Measurements from ENCODE around the gene OR1F1.

Gene OR1F1

GRCh38 chr16:3174618-3175148 is 13.3 kb upstream of the OR1F1 start:
- Histone ChIP-seq H4K20me1 (ENCODE audit: control insufficient read depth, insufficient read depth, low read depth, low read length) (no peaks in the 10 kb centered on the region), H3K79me2 (ENCODE audit: control insufficient read depth, low read length) (no peaks in the 10 kb centered on the region), H3K9me3 (ENCODE audit: control insufficient read depth, insufficient read depth, low read length) (no peaks in the 10 kb centered on the region), H3K4me1 (ENCODE audit: control insufficient read depth, low read length) (peaks cover 40% of the 10 kb centered on the region), H3K27ac (ENCODE audit: low read depth, low read length) (no peak overlapping the region), H3F3A (ENCODE audit: control insufficient read depth, insufficient read depth) (no peaks in the 10 kb centered on the region), H3K4me3 (ENCODE audit: low read length) (no peak overlapping the region), H3K4me2 (ENCODE audit: low read length) (peak overlapping the region; percentile 82), H3K27me3 (ENCODE audit: control insufficient read depth, low read length) (peaks cover 46% of the 10 kb centered on the region), H3K36me3 (ENCODE audit: control insufficient read depth, low read length) (no peaks in the 10 kb centered on the region), H3K9me2 (replicated peaks; ENCODE audit: control insufficient read depth, low read length) (no peaks in the 10 kb centered on the region)
- TF ChIP-seq CTCF (IDR thresholded peaks at IDR 0.05; ENCODE audit: low read depth, low read length, poor library complexity, severe bottlenecking) (no peak), EZH2phosphoT487 (IDR thresholded peaks at IDR 0.05; ENCODE audit: borderline replicate concordance, low read length) (no peak)

- no peaks in the 10 kb centered on the region for H3K79me2 ChIP-seq (ENCODE audit: control insufficient read depth, low read length)
- H3K4me1 ChIP-seq (ENCODE audit: control insufficient read depth, low read length): peaks cover 39% of the 10 kb centered on the region
- peak overlapping the region; percentile 33 for H3K4me2 ChIP-seq (ENCODE audit: low read length)
- no peak overlapping the region for H3K27ac ChIP-seq (ENCODE audit: low read depth, low read length)
- H3K9me3 ChIP-seq (ENCODE audit: control insufficient read depth, insufficient read depth, low read length): no peaks in the 10 kb centered on the region
- H3K9me2 ChIP-seq (replicated peaks; ENCODE audit: control insufficient read depth, low read length): no peaks in the 10 kb centered on the region
- TF ChIP-seq CTCF (IDR thresholded peaks at IDR 0.05; ENCODE audit: low read depth, low read length, poor library complexity, severe bottlenecking) (no peak), EZH2phosphoT487 (IDR thresholded peaks at IDR 0.05; ENCODE audit: borderline replicate concordance, low read length) (no peak)
- H3F3A ChIP-seq (ENCODE audit: control insufficient read depth, insufficient read depth): no peaks in the 10 kb centered on the region
- H4K20me1 ChIP-seq (ENCODE audit: control insufficient read depth, insufficient read depth, low read depth, low read length): no peaks in the 10 kb centered on the region
- peaks cover 44% of the 10 kb centered on the region for H3K27me3 ChIP-seq (ENCODE audit: control insufficient read depth, low read length)
- no peak overlapping the region for H3K4me3 ChIP-seq (ENCODE audit: low read length)
- no peaks in the 10 kb centered on the region for H3K36me3 ChIP-seq (ENCODE audit: control insufficient read depth, low read length)
Measured at GRCh38 chr16:3175157-3176093, 12.6 kb upstream of the OR1F1 start.

- Histone ChIP-seq H3F3A (ENCODE audit: control insufficient read depth, insufficient read depth) (no peaks in the 10 kb centered on the region), H3K9me3 (ENCODE audit: control insufficient read depth, insufficient read depth, low read length) (0 out of 2 replicates have a peak, but pooled peaks cover 4% of the 10 kb centered on the region), H3K9me2 (replicated peaks; ENCODE audit: control insufficient read depth, low read length) (no peaks in the 10 kb centered on the region), H3K4me2 (ENCODE audit: low read length) (no peak overlapping the region), H3K27me3 (ENCODE audit: control insufficient read depth, low read length) (peaks cover 47% of the 10 kb centered on the region), H3K4me3 (ENCODE audit: low read length) (no peak overlapping the region), H3K36me3 (ENCODE audit: control insufficient read depth, low read length) (no peaks in the 10 kb centered on the region), H3K27ac (ENCODE audit: low read depth, low read length) (no peak overlapping the region), H3K79me2 (ENCODE audit: control insufficient read depth, low read length) (no peaks in the 10 kb centered on the region), H4K20me1 (ENCODE audit: control insufficient read depth, insufficient read depth, low read depth, low read length) (no peaks in the 10 kb centered on the region), H3K4me1 (ENCODE audit: control insufficient read depth, low read length) (peaks cover 7% of the 10 kb centered on the region)
- TF ChIP-seq CTCF (IDR thresholded peaks at IDR 0.05; ENCODE audit: low read depth, low read length, poor library complexity, severe bottlenecking) (no peak), EZH2phosphoT487 (IDR thresholded peaks at IDR 0.05; ENCODE audit: borderline replicate concordance, low read length) (no peak)
Measured at GRCh38 chr16:3179651-3180050, 8.4 kb upstream of the OR1F1 start.

Data from DOHH2 (cell line).